ENCODE results near the gene ANKFY1.

DNA sequence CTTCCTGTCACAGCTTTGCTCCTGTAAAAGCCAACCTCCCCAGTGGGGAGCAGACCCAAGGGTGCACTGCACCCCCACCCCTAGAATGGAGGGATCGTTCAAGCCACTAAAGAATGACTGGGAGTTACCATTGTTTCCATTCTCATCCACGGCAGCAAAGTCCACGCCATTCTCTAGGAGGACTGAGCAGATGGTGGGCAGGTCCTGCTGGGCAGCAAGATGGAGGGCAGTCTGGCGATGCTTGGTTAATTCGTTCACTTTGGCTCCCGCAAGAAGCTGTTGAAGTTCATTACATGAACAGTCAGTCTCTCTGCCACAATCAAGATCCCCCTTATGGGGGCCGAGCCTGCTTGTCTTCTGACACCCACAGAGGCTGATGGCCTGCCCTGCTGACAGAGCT, 90.0 kb downstream of the ANKFY1 start:
- TF ChIP-seq, protein P1, sequence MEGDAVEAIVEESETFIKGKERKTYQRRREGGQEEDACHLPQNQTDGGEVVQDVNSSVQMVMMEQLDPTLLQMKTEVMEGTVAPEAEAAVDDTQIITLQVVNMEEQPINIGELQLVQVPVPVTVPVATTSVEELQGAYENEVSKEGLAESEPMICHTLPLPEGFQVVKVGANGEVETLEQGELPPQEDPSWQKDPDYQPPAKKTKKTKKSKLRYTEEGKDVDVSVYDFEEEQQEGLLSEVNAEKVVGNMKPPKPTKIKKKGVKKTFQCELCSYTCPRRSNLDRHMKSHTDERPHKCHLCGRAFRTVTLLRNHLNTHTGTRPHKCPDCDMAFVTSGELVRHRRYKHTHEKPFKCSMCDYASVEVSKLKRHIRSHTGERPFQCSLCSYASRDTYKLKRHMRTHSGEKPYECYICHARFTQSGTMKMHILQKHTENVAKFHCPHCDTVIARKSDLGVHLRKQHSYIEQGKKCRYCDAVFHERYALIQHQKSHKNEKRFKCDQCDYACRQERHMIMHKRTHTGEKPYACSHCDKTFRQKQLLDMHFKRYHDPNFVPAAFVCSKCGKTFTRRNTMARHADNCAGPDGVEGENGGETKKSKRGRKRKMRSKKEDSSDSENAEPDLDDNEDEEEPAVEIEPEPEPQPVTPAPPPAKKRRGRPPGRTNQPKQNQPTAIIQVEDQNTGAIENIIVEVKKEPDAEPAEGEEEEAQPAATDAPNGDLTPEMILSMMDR (IDR thresholded peaks at IDR 0.05), result no peak
- TF ChIP-seq POLR2A (IDR thresholded peaks at IDR 0.05), result no peak
